ENCODE data around the gene RAX2. TPM values are rescaled to one million over a fixed set of nuclear protein-coding genes. Genes with fewer than 3 reads are reported as not detected.

The RAX2 gene
- total and polyA plus RNA-seq, 10 of the 15 experiments (the other 5 are each of a cell fraction or from before 2014, with no cell fraction given) = not detected

DNA sequence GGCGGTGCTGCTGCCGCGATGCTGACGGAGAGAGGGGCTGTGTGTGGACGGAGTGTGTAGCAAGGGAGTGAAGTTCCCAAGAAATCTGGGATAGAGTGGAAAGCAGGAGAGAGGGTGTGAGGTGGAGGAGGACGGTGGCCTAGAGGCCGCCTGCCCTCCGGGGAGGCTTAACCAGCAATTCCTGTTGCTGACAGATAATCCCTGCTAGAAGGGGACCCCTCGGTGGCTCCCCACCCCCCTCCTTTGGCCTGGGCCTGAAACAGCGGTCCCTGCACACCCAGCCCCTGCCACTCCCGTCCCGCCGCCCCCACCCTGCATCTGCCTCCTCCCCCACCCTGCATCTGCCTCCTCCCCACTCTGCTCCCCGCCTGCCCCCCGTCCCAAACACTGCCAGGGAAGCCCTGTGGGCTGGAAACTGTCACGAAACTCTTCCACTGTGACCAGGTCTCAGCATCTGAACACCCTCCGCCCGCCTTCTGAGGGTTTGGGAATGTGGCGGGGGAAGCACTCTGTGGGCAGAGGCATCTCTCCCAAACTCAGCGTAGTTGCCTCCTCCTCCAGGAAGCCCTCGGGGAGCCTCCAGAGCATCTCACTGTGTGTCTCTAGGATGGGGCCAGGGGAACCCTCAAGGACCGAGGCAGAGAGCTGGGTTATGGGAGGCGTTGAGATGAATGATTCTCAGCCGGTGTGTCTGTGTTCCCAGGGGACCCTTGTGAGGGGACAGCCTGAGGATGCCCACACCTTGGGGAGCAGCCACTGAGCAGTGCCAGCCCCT, 31.3 kb upstream of the RAX2 start:
- ATAC-seq (no peak), DNase-seq (ENCODE audit: low read depth, low spot score) (no peak), FAIRE-seq (no peak)
- BruUV-seq (replicated peaks) = no TSS peak
- Histone ChIP-seq H3K27me3 (replicated peaks in 1 of 2; ENCODE audit: control insufficient read depth in 2 of 2, insufficient read depth in 2 of 2, low read length in 1 of 2) (peaks cover 2 to 4% of the 10 kb centered on the region in 2 experiments; a peak in 3 of 4 replicates), H3K9me3 (replicated peaks; ENCODE audit: control insufficient read depth, insufficient read depth, low read length) (no peaks in the 10 kb centered on the region; the same call in 2 of the 3 replicates), H3K36me3 (ENCODE audit: control insufficient read depth in 2 of 2, insufficient read depth in 2 of 2, low read length in 1 of 2) (no peaks in the 10 kb centered on the region), H4K20me1 (ENCODE audit: control insufficient read depth, insufficient read depth) (no peaks in the 10 kb centered on the region), H3K4me3 (no peak overlapping the region), H3K4me2 (ENCODE audit: control insufficient read depth, insufficient read depth) (no peak overlapping the region), H2AFZ (ENCODE audit: control insufficient read depth, low read depth, low read length) (no peak overlapping the region), H3K79me2 (ENCODE audit: control insufficient read depth, insufficient read depth, low read length) (no peaks in the 10 kb centered on the region), H3K4me1 (ENCODE audit: control insufficient read depth, insufficient read depth, low read length) (0 out of 2 replicates have a peak, but pooled peaks cover 4% of the 10 kb centered on the region), H3K9ac (ENCODE audit: control insufficient read depth, insufficient read depth, low read length) (no peak overlapping the region), H3K27ac (ENCODE audit: control insufficient read depth, insufficient read depth) (no peak overlapping the region)
- intact Hi-C loops (cut with micrococcal nuclease; ENCODE audit: unreplicated experiment) = no loop called here
- SMC1A ChIA-PET (ENCODE audit: uncharacterized antibody, unreplicated experiment) = no interaction called here
- RAD21 ChIA-PET (ENCODE audit: unreplicated experiment) = no interaction called here
- POLR2A ChIA-PET = no interaction called here
- WGBS (ENCODE audit: insufficient coverage, insufficient replicate concordance, low lambda C conversion rate, missing lambda C conversion rate) = 62% methylated on average over 14 of the region's 24 CpGs
- in situ Hi-C loops (cut with MboI) = no loop called here
- CTCF ChIA-PET = no interaction called here
- TF ChIP-seq ELK1 (IDR thresholded peaks at IDR 0.05; ENCODE audit: low read depth, low read length) (no peak), LARP7 (IDR thresholded peaks at IDR 0.05) (no peak), USF2 (IDR thresholded peaks at IDR 0.05; ENCODE audit: borderline replicate concordance, low read depth, low read length) (no peak), RFX5 (IDR thresholded peaks at IDR 0.05; ENCODE audit: low read depth, low read length) (no peak), E2F4 (IDR thresholded peaks at IDR 0.05; ENCODE audit: low read depth, low read length) (no peak), SPI1 (IDR thresholded peaks at IDR 0.05; ENCODE audit: borderline replicate concordance, insufficient read depth, low read depth, low read length) (no peak), SRF (IDR thresholded peaks at IDR 0.05; ENCODE audit: low read depth in 2 of 2, low read length in 2 of 2) (no peak), MAX (IDR thresholded peaks at IDR 0.05; ENCODE audit: low read depth, low read length) (no peak), RAD21 (IDR thresholded peaks at IDR 0.05; ENCODE audit: insufficient read depth, low read depth, low read length) (no peak), E4F1 (IDR thresholded peaks at IDR 0.05; ENCODE audit: borderline replicate concordance, partially characterized antibody) (no peak), NRF1 (conservative IDR thresholded peaks at IDR 0.05; ENCODE audit: low read depth, low read length) (no peak), TCF7 (IDR thresholded peaks at IDR 0.05; ENCODE audit: borderline replicate concordance) (no peak)
- TF ChIP-seq, protein P1, sequence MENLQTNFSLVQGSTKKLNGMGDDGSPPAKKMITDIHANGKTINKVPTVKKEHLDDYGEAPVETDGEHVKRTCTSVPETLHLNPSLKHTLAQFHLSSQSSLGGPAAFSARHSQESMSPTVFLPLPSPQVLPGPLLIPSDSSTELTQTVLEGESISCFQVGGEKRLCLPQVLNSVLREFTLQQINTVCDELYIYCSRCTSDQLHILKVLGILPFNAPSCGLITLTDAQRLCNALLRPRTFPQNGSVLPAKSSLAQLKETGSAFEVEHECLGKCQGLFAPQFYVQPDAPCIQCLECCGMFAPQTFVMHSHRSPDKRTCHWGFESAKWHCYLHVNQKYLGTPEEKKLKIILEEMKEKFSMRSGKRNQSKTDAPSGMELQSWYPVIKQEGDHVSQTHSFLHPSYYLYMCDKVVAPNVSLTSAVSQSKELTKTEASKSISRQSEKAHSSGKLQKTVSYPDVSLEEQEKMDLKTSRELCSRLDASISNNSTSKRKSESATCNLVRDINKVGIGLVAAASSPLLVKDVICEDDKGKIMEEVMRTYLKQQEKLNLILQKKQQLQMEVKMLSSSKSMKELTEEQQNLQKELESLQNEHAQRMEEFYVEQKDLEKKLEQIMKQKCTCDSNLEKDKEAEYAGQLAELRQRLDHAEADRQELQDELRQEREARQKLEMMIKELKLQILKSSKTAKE (IDR thresholded peaks at IDR 0.05; ENCODE audit: low read depth, poor library complexity, severe bottlenecking) = no peak
